B cell (primary cell): ENCODE measurements around the gene PRKAG2.

Experiments used
- EZH2 ChIP-seq: IDR thresholded peaks from 2 replicates; pipeline ENCODE4 v1.6.1; 2012; ENCODE audit warnings: borderline replicate concordance, low read depth, mild to moderate bottlenecking, moderate library complexity, low read length; ENCODE audit not compliant: insufficient read depth, poor library complexity, severe bottlenecking
- TF ChIP-seq, protein P1 (sequence below): fragments of 200-600 bp; IDR thresholded peaks from one replicate; pipeline ENCODE4 v1.8.0; 2022; ENCODE audit warnings: antibody characterized with exemption, mild to moderate bottlenecking

GRCh38 chr7:151720280-151720679 lies 156.6 kb downstream of the PRKAG2 start:
- TF ChIP-seq, protein P1, sequence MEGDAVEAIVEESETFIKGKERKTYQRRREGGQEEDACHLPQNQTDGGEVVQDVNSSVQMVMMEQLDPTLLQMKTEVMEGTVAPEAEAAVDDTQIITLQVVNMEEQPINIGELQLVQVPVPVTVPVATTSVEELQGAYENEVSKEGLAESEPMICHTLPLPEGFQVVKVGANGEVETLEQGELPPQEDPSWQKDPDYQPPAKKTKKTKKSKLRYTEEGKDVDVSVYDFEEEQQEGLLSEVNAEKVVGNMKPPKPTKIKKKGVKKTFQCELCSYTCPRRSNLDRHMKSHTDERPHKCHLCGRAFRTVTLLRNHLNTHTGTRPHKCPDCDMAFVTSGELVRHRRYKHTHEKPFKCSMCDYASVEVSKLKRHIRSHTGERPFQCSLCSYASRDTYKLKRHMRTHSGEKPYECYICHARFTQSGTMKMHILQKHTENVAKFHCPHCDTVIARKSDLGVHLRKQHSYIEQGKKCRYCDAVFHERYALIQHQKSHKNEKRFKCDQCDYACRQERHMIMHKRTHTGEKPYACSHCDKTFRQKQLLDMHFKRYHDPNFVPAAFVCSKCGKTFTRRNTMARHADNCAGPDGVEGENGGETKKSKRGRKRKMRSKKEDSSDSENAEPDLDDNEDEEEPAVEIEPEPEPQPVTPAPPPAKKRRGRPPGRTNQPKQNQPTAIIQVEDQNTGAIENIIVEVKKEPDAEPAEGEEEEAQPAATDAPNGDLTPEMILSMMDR: no peak
- no peak for TF ChIP-seq EZH2
